ENCODE data around the gene TJP3. TPM values are rescaled to one million over a fixed set of nuclear protein-coding genes. Genes with fewer than 3 reads are reported as not detected.

The TJP3 gene
- polyA plus RNA-seq, 1 donor, result 0.46 TPM

- no peak for DNase-seq (ENCODE audit: low read depth)
Observed at GRCh38 chr19:3768748-3769099, 60.5 kb downstream of the TJP3 start.

- no peak for DNase-seq (ENCODE audit: low read depth)
Observed at GRCh38 chr19:3769494-3769893, 61.3 kb downstream of the TJP3 start.

DNA sequence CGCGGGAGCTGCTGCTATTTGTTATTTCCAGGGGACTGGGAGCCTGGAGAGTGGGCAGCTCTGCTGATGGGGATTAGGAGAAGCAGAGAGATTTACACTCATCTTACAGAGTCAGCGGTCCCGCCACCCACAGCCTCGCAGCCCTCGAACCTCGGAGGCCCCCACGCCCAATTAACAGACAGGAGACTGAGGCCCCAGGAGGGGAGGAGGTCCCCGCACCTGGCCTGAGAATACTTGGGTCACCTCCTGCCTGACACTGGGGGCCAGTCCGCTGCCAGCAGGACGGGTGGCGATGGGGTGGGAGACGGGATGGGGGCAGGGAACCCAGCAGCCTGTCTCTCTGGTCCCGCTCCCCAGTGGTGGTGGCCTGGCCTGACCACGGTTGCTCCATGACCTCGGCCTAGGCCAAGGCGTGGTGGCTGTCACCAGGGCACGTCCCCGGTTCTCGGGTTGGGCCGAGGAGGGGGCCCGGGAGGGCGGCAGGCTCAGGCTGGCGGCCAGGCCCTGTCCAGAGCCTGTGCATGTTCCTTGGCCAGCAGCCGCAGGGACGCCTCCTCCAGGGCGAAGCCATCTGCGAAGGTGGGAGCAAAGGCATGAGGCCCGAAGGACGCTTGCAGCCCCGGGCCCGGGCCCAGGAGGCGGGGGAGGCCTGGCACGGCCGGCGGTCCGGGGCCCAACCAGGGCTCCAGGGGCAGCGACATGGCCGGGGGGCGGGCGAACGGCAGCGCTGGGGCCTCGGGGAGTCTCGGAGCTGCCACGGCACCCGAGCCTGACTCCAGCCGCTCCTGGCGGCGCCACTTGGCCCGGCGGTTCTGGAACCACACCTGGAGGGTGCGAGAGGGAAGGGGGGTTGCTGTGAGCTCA lies 62.2 kb downstream of the TJP3 start:
- DNase-seq (ENCODE audit: low read depth), result no peak

- no peak for DNase-seq (ENCODE audit: low read depth)
Observed at GRCh38 chr19:3771000-3771905, 63.1 kb downstream of the TJP3 start.

DNA sequence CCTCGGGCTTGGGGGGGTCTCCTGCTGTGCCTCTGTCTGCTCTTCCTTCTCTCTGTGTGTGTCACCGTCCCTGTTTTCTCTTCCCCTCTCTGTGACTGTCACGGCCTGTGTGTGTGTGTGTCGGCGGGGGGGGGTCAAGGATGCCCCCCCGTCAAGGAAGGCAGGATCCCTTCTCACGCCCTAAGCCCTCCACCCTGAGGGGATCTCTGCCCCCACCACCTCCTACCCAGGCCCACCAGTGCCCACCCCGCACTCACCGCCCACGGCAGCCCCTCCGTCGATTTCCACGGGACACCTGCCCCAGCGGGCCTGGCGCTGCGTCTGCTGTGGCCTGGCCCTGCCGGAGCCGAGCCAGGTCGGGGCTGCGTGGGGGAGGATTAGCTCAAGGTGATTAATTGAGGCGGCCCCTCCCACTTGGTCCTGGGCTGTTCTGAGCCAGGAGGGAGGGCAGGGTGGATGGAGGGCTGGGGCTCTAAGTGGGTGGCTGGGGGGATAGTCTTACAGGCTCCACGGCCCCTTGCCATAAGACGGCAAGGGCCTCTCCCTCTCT lies 63.8 kb downstream of the TJP3 start, which contains the start of gene RAX2:
Gene RAX2, minus strand, starts transcription at position 323 of the 550 bp plus-strand sequence. CDS start 486 bp downstream, outside the sequence.
- no peak for DNase-seq (ENCODE audit: low read depth)

DNA sequence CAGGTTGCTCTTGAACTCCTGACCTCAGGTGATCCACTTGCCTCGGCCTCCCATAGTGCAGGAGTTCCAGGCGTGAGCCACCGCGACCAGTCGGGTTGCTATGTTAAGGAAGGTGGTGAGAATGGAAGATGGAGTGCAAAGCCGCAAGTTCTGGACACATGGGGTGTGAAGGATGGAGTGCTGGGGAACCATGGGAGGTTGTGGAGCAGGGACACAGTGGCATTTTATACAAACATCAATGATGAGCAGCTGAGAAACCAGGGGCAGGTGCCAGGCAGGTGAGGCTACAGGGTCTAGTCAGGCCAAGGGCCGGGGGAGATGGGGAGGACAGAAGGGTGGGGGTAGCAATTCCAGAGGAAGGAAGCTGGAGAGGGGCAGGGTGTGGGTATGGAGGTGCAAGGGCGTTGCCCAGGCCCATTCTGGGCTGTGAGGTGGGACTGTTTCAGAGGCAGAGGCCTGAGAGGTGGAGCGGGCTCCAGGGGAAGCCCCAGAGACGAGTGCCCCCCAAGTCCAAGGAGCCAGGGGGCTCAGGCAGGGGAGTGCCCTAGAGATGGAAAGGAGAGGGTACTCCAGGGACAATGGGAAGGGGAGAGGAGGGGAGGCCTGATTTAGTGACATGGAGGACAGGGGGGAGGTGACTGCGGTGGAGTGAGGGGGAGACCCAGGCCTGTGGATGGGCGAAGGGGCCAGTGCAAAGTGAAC lies 65.8 kb downstream of the TJP3 start:
- DNase-seq (ENCODE audit: low read depth), result no peak

DNA sequence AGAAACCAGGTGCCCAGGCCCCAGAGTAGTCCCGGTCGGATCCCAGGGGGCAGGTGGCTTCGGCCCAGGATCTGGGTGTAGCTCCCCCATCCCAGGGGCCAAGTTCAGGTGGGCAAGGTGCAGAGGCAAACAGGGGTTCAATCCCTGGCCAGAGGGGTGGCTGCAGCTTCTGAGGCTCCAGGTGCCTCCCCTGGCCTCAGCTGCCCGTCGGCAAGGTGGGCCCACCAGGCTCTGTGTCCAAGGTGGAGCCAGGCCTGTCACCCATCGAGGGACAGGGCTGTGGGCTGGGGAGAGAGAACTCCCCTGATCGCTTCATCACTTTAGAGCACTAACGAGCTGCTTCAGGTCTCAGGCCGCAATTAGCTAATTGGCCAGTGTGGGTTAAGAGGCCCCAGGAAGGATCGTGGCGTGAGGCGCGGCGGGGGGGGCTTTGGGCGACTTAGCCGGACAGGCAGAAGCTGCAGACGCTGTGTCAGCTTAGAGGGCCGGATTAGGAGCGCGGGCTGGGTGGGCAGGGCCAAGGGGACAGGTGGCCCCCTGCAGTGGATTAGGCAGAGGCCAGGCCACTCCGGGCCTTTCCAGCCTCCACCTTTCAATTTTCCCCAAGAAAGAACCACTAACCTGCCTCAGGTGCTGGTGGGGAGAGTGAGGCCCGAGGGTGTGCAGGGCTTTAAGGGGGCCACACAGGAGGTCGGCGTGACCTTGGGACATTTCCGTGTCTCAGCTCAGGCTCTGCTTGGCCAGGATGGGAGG lies 66.6 kb downstream of the TJP3 start:
- no peak for DNase-seq (ENCODE audit: low read depth)

DNA sequence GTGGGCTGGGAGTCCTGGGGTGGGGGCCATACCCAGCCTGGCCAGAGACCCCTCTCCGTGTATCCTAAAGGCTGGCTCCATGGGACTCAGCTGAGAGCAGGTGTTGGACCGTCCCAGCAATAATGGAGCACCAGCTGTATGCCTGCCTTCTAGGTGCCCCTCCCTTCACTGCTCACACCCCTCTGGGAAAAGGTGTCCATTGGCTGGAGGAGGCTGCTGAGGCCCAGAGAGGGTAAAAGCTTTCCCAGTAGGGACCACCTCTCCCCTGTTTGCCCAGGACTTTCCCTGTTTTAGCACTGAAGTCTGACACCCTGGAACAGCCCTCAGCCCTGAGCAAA lies 67.2 kb downstream of the TJP3 start:
- no peak for DNase-seq (ENCODE audit: low read depth)

DNA sequence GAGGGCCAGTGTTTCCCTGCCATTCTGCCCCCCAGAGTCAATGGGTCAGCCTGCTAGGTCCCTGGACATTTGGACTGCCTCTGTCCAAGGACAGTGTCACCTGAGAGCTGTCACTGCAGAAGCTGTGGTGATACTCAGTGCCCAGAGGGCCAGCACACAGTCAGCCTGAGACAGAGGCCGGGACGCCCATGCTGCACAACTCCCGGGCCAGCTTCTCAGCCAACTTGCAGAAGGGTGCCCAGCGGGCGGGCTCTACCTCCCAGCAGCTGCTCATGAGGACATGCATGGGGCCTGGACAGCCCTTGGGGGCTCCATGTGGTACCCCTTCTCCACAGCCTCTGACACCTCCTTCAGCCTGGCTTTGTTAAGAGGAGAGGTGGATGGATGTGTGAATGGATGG lies 67.6 kb downstream of the TJP3 start:
- no peak for DNase-seq (ENCODE audit: low read depth)

DNA sequence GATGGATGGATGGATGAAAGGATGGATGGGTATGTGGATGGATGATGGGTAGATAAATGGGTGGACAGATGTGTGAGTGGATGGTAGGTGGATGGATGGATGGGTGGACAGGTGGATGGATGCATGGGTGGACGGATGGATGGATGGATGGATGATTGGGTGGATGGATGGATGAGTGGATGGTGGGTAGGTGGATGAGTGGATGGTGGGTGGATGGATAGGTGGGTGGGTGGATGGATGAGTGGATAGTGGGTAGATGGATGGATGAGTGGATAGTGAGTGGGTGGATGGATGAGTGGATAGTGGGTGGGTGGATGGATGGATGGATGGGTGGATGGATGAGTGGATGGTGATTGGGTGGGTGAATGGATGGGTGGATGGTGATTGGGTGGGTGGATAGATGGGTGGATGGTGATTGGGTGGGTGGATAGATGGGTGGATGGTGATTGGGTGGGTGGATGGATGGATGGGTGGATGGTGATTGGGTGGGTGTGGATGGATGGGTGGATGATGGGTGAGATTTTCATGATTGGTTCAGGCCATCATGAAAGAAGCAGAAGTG lies 68.4 kb downstream of the TJP3 start:
- no peak for DNase-seq (ENCODE audit: low read depth)

DNA sequence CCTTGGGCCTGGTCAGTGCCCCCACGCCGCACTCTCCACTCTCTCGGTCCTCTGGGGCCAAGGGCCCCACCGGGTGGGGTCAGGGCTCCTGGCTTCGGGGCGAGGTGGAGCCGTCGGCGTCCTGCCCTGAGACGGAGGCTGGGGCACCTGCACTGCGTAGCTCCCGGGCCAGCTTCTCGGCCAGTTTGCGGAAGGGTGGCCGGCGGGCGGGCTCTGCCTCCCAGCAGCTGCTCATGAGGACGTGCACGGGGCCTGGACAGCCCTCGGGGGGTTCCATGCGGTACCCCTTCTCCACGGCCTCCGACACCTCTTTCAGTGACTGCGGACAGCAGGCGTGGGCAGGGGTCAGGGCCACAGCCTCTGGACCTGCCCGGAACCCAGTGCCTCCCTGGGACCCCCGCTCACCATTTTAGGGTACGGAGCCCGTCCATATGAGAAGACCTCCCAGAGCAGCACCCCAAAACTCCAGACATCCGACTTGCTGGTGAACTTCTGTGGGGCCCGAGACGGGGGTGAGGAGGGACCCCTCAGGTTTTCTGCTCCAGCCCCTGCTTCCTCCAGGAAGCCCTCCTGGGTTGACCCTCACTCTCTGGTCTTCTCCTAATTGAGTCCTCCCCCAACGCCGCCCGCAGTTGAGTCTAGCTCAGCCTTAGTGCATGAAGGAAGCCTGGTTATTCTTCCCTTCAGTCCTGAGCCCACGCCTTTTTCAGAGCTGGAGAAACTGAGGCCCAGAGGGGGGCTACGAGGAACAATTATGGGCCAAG lies 70.1 kb downstream of the TJP3 start:
- DNase-seq (ENCODE audit: low read depth), result no peak

DNA sequence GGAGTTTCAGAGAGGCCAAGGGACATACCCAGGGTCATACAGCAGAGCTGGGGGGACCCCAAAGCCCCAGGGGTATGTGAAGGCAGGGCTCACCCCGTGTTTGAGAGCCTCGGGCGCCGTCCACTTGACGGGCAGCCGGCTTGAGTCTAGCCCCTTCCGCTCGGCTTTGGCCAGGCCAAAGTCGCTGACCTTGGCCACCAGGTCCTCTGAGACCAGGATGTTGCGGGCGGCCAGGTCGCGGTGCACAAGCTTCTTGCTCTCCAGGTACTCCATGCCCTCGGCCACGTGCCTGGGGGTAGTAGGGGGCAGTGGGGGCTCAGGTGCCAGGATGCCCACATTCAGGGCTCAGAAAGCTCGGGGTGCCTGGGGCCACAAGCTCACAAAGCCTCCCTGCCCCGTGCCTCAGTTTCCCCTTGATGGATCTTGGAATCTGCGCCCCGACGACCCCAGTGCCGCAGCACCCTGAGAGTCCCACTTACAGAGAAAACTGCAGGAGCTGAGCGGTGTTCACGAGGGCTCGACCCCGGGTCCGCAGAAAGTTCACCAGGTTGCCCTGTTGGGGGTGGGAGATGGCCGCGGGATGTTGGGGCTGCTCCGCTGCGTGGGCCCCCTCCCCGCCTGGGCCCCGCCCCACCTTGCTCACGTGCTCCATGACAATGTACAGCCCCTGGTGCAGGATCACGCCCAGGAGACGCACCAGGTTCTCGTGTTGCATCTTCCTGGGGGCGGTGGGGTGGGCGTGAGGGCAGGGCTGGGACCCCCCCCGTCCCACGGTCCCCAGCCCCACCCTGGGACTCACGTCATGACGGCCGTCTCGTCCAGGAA lies 70.9 kb downstream of the TJP3 start:
- no peak for DNase-seq (ENCODE audit: low read depth)

- DNase-seq (ENCODE audit: low read depth), result no peak
Observed at GRCh38 chr19:3780786-3781304, 72.7 kb downstream of the TJP3 start.

- no peak for DNase-seq (ENCODE audit: low read depth)
Observed at GRCh38 chr19:3781603-3782002, 73.4 kb downstream of the TJP3 start.

GRCh38 chr19:3782330-3782729 lies 74.1 kb downstream of the TJP3 start:
- DNase-seq (ENCODE audit: low read depth), result no peak

- no peak for DNase-seq (ENCODE audit: low read depth)
Observed at GRCh38 chr19:3782903-3783302, 74.7 kb downstream of the TJP3 start.

GRCh38 chr19:3783660-3784584 lies 75.7 kb downstream of the TJP3 start:
- no peak for DNase-seq (ENCODE audit: low read depth)

Data from forelimb muscle (tissue), 1 donor.